HepG2 (cell line): ENCODE results near the gene TMEM167B. TPM values are rescaled to one million over a fixed set of nuclear protein-coding genes. Genes with fewer than 3 reads are reported as not detected.

ENCODE experiments used
- AHR ChIP-seq: IDR thresholded peaks from 2 replicates; pipeline ENCODE4 v1.6.1; 2018; ENCODE audit warnings: missing genetic modification reagents, missing compliant biosample characterization
- EP300 ChIP-seq, 3 experiments: sonication (generic) in 1 of 3; formaldehyde crosslinking in 1 of 3; IDR thresholded peaks; 2 replicates each; pipeline versions ENCODE4 v1.5.1 to v1.6.1; 2011 to 2020; ENCODE audit warnings: low read depth in 2 of 3, low read length in 2 of 3, borderline replicate concordance in 1 of 3, improper control_type of control experiment in 1 of 3, mild to moderate bottlenecking in 1 of 3, missing genetic modification reagents in 1 of 3, moderate library complexity in 1 of 3
- HNF1A ChIP-seq, 2 experiments: sonication (generic) in 1 of 2; formaldehyde crosslinking in 1 of 2; IDR thresholded peaks; 2 replicates each; pipeline versions ENCODE4 v1.4.0 to v1.6.1; 2016 to 2020; ENCODE audit warnings: borderline replicate concordance in 1 of 2, low read depth in 1 of 2, mild to moderate bottlenecking in 1 of 2, missing genetic modification reagents in 1 of 2
- MED13 ChIP-seq: sonication (generic); formaldehyde crosslinking; IDR thresholded peaks from 2 replicates; pipeline ENCODE4 v1.5.0; 2020; ENCODE audit warnings: missing genetic modification reagents
- NFAT5 ChIP-seq: sonication (generic); formaldehyde crosslinking; IDR thresholded peaks from 2 replicates; pipeline ENCODE4 v1.4.0; 2020; ENCODE audit warnings: missing genetic modification reagents
- RARG ChIP-seq: sonication (generic); formaldehyde crosslinking; IDR thresholded peaks from 2 replicates; pipeline ENCODE4 v1.4.0; 2020; ENCODE audit warnings: low read depth, mild to moderate bottlenecking, missing genetic modification reagents
- SMYD3 ChIP-seq: sonication (generic); formaldehyde crosslinking; IDR thresholded peaks from 2 replicates; pipeline ENCODE4 v1.8.1; 2023; ENCODE audit warnings: mild to moderate bottlenecking, missing genetic modification reagents
- TEAD3 ChIP-seq: optimal IDR thresholded peaks from 2 replicates; pipeline ENCODE3; 2016; ENCODE audit warnings: borderline replicate concordance
- ZBTB3 ChIP-seq: sonication (generic); formaldehyde crosslinking; IDR thresholded peaks from 2 replicates; pipeline ENCODE4 v1.4.0; 2020; ENCODE audit warnings: low read depth, mild to moderate bottlenecking, moderate library complexity, missing genetic modification reagents, borderline replicate concordance
- ZFP36 ChIP-seq: fragments of 150-350 bp; IDR thresholded peaks from 2 replicates; pipeline ENCODE4 v1.6.1; 2018; ENCODE audit warnings: borderline replicate concordance, low read length, low read depth; ENCODE audit not compliant: partially characterized antibody
- ZNF468 ChIP-seq: sonication (generic); formaldehyde crosslinking; IDR thresholded peaks from 2 replicates; pipeline ENCODE4 v1.8.0; 2022; ENCODE audit warnings: mild to moderate bottlenecking, moderate library complexity, missing genetic modification reagents
- ZNF781 ChIP-seq: sonication (generic); formaldehyde crosslinking; IDR thresholded peaks from 2 replicates; pipeline ENCODE4 v1.5.1; 2020; ENCODE audit warnings: borderline replicate concordance, mild to moderate bottlenecking, missing genetic modification reagents; ENCODE audit errors: not compliant biosample characterization
- polyA plus RNA-seq, 8 experiments: library from polyadenylated mRNA; depleted of rRNA in 3 of 8; stranded (reverse) in 7 of 8; unstranded in 1 of 8; fragments of >200 nt; fragmentation: Illumina TruSeq in 4 of 8; extraction: Trizol in 4 of 8; gene quantifications; 2 replicates each; pipeline versions ENCODE4 v1.2.1 to v1.2.3, GENCODE V29; 2011 to 2016; ENCODE audit warnings: low read depth in 4 of 8, missing spikeins in 1 of 8, mixed read lengths in 1 of 8; ENCODE audit not compliant: insufficient read depth in 1 of 8
- total RNA-seq, 5 experiments: library from RNA; depleted of rRNA; stranded (reverse); fragments of >200 nt; fragmentation: Illumina TruSeq; extraction: Trizol; gene quantifications; 2 replicates each; pipeline ENCODE4 v1.2.3, GENCODE V29; 2016; ENCODE audit warnings: low read depth in 1 of 5

TMEM167B gene
- total and polyA plus RNA-seq, 2 of the 13 experiments (the other 11 are each of a cell fraction or from before 2014, with no cell fraction given): 9.5 to 22.4 TPM

GRCh38 chr1:109099938-109100773, 9.6 kb downstream of the TMEM167B start (continued):
- peak; percentile 45; the same call in 1 of the 2 replicates for TF ChIP-seq SMYD3 (CRISPR knock-in tag)
- TF ChIP-seq RARG (CRISPR knock-in tag): no peak
- peak in 1 of 2 experiments; percentile 43; a peak in 2 of 4 replicates for TF ChIP-seq EP300 (IDR thresholded peaks at IDR 0.05; ENCODE audit: low read depth in 2 of 2, low read length in 2 of 2)
- TF ChIP-seq EP300 (CRISPR knock-in tag; IDR thresholded peaks at IDR 0.05; ENCODE audit: borderline replicate concordance): 0 out of 2 replicates have a peak, but pooled peaks have one; percentile 59
- peak; percentile 67 for TF ChIP-seq TEAD3 (CRISPR knock-in tag)
- TF ChIP-seq ZBTB3 (CRISPR knock-in tag): peak; percentile 63; the same call in 1 of the 2 replicates
- peak; percentile 82; the same call in 1 of the 2 replicates for TF ChIP-seq MED13 (CRISPR knock-in tag)
- TF ChIP-seq NFAT5 (CRISPR knock-in tag): peak; percentile 77
- TF ChIP-seq AHR: peak; percentile 93
- TF ChIP-seq HNF1A (IDR thresholded peaks at IDR 0.05; ENCODE audit: low read depth): peak; percentile 47; the same call in 1 of the 2 replicates
- peak; percentile 86 for TF ChIP-seq HNF1A (CRISPR knock-in tag; IDR thresholded peaks at IDR 0.05; ENCODE audit: borderline replicate concordance)
- peak; percentile 97 for TF ChIP-seq ZNF468 (CRISPR knock-in tag)
- peak; percentile 28 for TF ChIP-seq ZFP36
- TF ChIP-seq ZNF781: peak; percentile 53
